ENCODE results near the gene BICDL1. TPM values are rescaled to one million over a fixed set of nuclear protein-coding genes. Genes with fewer than 3 reads are reported as not detected.

The BICDL1 gene
- total and polyA plus RNA-seq, 10 of the 15 experiments (the other 5 are each of a cell fraction or from before 2014, with no cell fraction given) = 0.72 to 12.3 (median 4.2) TPM

- no peak for TF ChIP-seq ZNF592 (IDR thresholded peaks at IDR 0.05)
- TF ChIP-seq CHD1 (IDR thresholded peaks at IDR 0.05; ENCODE audit: low read depth, low read length) = no peak
- no peak for TF ChIP-seq NBN (IDR thresholded peaks at IDR 0.05)
- no peak for TF ChIP-seq MLLT1 (IDR thresholded peaks at IDR 0.05)
- TF ChIP-seq RB1 (IDR thresholded peaks at IDR 0.05; ENCODE audit: borderline replicate concordance) = peak; percentile 46; the same call in 1 of the 2 replicates
- TF ChIP-seq BHLHE40 (IDR thresholded peaks at IDR 0.05; ENCODE audit: borderline replicate concordance in 1 of 2, low read depth in 2 of 2, low read length in 1 of 2) = peak; percentile 23 to 79; a peak in 2 of 4 replicates
- no peak for TF ChIP-seq MAX (IDR thresholded peaks at IDR 0.05; ENCODE audit: low read depth, low read length)
- TF ChIP-seq MYC (IDR thresholded peaks at IDR 0.05; ENCODE audit: insufficient read depth, insufficient read length, insufficient replicate concordance, low read length, severe bottlenecking) = no peak
- TF ChIP-seq, protein P1, sequence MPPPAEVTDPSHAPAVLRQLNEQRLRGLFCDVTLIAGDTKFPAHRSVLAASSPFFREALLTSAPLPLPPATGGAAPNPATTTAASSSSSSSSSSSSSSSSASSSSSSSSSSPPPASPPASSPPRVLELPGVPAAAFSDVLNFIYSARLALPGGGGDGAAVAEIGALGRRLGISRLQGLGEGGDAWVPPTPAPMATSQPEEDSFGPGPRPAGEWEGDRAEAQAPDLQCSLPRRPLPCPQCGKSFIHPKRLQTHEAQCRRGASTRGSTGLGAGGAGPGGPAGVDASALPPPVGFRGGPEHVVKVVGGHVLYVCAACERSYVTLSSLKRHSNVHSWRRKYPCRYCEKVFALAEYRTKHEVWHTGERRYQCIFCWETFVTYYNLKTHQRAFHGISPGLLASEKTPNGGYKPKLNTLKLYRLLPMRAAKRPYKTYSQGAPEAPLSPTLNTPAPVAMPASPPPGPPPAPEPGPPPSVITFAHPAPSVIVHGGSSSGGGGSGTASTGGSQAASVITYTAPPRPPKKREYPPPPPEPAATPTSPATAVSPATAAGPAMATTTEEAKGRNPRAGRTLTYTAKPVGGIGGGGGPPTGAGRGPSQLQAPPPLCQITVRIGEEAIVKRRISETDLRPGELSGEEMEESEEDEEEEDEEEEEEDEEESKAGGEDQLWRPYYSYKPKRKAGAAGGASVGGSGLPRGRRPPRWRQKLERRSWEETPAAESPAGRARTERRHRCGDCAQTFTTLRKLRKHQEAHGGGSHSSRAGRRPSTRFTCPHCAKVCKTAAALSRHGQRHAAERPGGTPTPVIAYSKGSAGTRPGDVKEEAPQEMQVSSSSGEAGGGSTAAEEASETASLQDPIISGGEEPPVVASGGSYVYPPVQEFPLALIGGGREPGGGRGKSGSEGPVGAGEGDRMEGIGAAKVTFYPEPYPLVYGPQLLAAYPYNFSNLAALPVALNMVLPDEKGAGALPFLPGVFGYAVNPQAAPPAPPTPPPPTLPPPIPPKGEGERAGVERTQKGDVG (CRISPR knock-in tag; IDR thresholded peaks at IDR 0.05) = no peak
- peak; percentile 5; the same call in 1 of the 2 replicates for TF ChIP-seq YY1 (IDR thresholded peaks at IDR 0.05; ENCODE audit: low read depth, low read length)
- no peak for TF ChIP-seq ZBED1 (IDR thresholded peaks at IDR 0.05; ENCODE audit: borderline replicate concordance)
- TF ChIP-seq, protein P2, sequence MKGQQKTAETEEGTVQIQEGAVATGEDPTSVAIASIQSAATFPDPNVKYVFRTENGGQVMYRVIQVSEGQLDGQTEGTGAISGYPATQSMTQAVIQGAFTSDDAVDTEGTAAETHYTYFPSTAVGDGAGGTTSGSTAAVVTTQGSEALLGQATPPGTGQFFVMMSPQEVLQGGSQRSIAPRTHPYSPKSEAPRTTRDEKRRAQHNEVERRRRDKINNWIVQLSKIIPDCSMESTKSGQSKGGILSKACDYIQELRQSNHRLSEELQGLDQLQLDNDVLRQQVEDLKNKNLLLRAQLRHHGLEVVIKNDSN (IDR thresholded peaks at IDR 0.05; ENCODE audit: borderline replicate concordance, extremely low read length, insufficient read depth, low read depth, low read length) = no peak
- TF ChIP-seq GATAD2B (conservative IDR thresholded peaks at IDR 0.05; ENCODE audit: low read depth) = peak; percentile 78; the same call in 1 of the 2 replicates
- TF ChIP-seq SMAD1 (IDR thresholded peaks at IDR 0.05; ENCODE audit: low read depth, partially characterized antibody) = no peak
- TF ChIP-seq SMAD5 (IDR thresholded peaks at IDR 0.05; ENCODE audit: low read depth) = no peak
- TF ChIP-seq, protein P3, sequence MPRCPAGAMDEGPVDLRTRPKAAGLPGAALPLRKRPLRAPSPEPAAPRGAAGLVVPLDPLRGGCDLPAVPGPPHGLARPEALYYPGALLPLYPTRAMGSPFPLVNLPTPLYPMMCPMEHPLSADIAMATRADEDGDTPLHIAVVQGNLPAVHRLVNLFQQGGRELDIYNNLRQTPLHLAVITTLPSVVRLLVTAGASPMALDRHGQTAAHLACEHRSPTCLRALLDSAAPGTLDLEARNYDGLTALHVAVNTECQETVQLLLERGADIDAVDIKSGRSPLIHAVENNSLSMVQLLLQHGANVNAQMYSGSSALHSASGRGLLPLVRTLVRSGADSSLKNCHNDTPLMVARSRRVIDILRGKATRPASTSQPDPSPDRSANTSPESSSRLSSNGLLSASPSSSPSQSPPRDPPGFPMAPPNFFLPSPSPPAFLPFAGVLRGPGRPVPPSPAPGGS (IDR thresholded peaks at IDR 0.05; ENCODE audit: borderline replicate concordance, insufficient read depth, low read depth, low read length, poor library complexity, severe bottlenecking) = no peak
These were observed at the start of gene BICDL1 (continued) for GRCh38 chr12:119988472-119989360.
